ENCODE measurements around the gene GAL3ST1.
A peak's percentile ranks its signal among the peaks of the same experiment; 100 is the strongest.
"Not testable (repeated sequence)": the region's sequence is repeated elsewhere in the genome, so short reads cannot be mapped to it uniquely, and the experiment has no call there.

GAL3ST1 gene

GRCh38 chr22:30600921-30601320, 26.5 kb upstream of the GAL3ST1 start:
- Histone ChIP-seq H3K36me3 (ENCODE audit: control insufficient read depth in 4 of 4, insufficient read depth in 4 of 4, low read length in 3 of 4) (peaks cover 0 to 1% (median 0%) of the 10 kb centered on the region in 4 experiments), H3K9me3 (ENCODE audit: control extremely low read depth in 1 of 5, control insufficient read depth in 4 of 5, insufficient read depth in 2 of 5, low read depth in 1 of 5, low read length in 4 of 5) (no peaks in the 10 kb centered on the region), H3K27me3 (replicated peaks in 2 of 5; ENCODE audit: control insufficient read depth in 4 of 5, insufficient read depth in 5 of 5, low read length in 4 of 5) (no peaks in the 10 kb centered on the region), H3K4me1 (ENCODE audit: control extremely low read depth in 1 of 4, control insufficient read depth in 4 of 4, insufficient read depth in 4 of 4, low read length in 3 of 4) (peaks cover 3 to 8% (median 6%) of the 10 kb centered on the region in 4 experiments), H3K4me3 (ENCODE audit: control insufficient read depth in 1 of 7, extremely low read depth in 1 of 7, insufficient read depth in 4 of 7, low read depth in 2 of 7, low read length in 6 of 7) (no peak overlapping the region), H3K27ac (ENCODE audit: insufficient read depth in 1 of 2, low read depth in 1 of 2, low read length in 2 of 2, poor library complexity in 1 of 2, severe bottlenecking in 2 of 2) (no peak overlapping the region)
- 100% methylated on average over 1 of the region's 3 CpGs for WGBS (ENCODE audit: insufficient coverage)
- ChIA-PET POLR2A (interaction anchor here (0.6 kb wide), 1 partner anchor 149 kb away, joined by 3 read pairs; no protein-coding TSS in a partner anchor), CTCF (interaction anchor here (0.6 to 1.9 kb wide), 7 partner anchors 8 to 367 kb away, joined by 3 to 7 read pairs (median 3); no protein-coding TSS in a partner anchor)
- peak in 2 of 3 donors; percentile 28 to 43 for DNase-seq

DNA sequence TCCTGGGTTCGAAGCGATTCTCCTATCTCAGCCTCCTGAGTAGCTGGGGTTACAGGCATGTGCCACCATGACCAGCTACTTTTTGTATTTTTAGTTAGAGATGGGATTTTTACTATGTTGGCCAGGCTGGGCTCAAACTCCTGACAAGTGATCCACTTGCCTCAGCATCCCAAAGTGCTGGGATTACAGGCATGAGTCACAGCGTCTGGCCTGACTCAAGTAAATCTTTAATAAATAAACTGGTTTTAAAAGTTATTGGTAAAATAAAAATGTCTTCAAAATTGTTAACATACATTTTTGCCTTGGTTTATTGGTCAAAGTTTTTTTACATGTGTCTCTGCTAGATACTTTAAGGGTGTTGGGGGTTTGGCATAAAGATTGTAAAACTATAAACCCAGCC, 24.5 kb upstream of the GAL3ST1 start:
- DNase-seq = no peak
- H3K27me3 ChIP-seq (replicated peaks in 2 of 5; ENCODE audit: control insufficient read depth in 4 of 5, insufficient read depth in 5 of 5, low read length in 4 of 5) = peaks cover 0 to 2% (median 0%) of the 10 kb centered on the region in 5 experiments
- H3K9me3 ChIP-seq (ENCODE audit: control extremely low read depth in 1 of 5, control insufficient read depth in 4 of 5, insufficient read depth in 2 of 5, low read depth in 1 of 5, low read length in 4 of 5) = no peaks in the 10 kb centered on the region
- WGBS (ENCODE audit: insufficient coverage) = no CpG with 5 or more reads among the region's 3 CpGs
- ChIA-PET POLR2A (no interaction called here), CTCF (interaction anchor here (0.6 kb wide), 1 partner anchor 275 kb away, joined by 3 read pairs; no protein-coding TSS in a partner anchor)
- H3K36me3 ChIP-seq (ENCODE audit: control insufficient read depth in 4 of 4, insufficient read depth in 4 of 4, low read length in 3 of 4) = peaks cover 0 to 1% (median 0%) of the 10 kb centered on the region in 4 experiments
- H3K27ac ChIP-seq (ENCODE audit: insufficient read depth in 1 of 2, low read depth in 1 of 2, low read length in 2 of 2, poor library complexity in 1 of 2, severe bottlenecking in 2 of 2) = no peak overlapping the region
- no peak overlapping the region for H3K4me3 ChIP-seq (ENCODE audit: control insufficient read depth in 1 of 7, extremely low read depth in 1 of 7, insufficient read depth in 4 of 7, low read depth in 2 of 7, low read length in 6 of 7)
- no peaks in the 10 kb centered on the region for H3K4me1 ChIP-seq (ENCODE audit: control extremely low read depth in 1 of 4, control insufficient read depth in 4 of 4, insufficient read depth in 4 of 4, low read length in 3 of 4)

GRCh38 chr22:30596886-30597285, 22.4 kb upstream of the GAL3ST1 start:
- 95% methylated on average over 29 of the region's 29 CpGs for WGBS (ENCODE audit: insufficient coverage)
- H3K4me3 ChIP-seq (ENCODE audit: control insufficient read depth in 1 of 7, extremely low read depth in 1 of 7, insufficient read depth in 4 of 7, low read depth in 2 of 7, low read length in 6 of 7) = no peak overlapping the region
- ChIA-PET CTCF (interaction anchor here (1.5 kb wide), 1 partner anchor 12 kb away, joined by 4 read pairs; no protein-coding TSS in a partner anchor), POLR2A (no interaction called here)
- H3K27ac ChIP-seq (ENCODE audit: insufficient read depth in 1 of 2, low read depth in 1 of 2, low read length in 2 of 2, poor library complexity in 1 of 2, severe bottlenecking in 2 of 2) = no peak overlapping the region
- peaks cover 0 to 2% (median 0%) of the 10 kb centered on the region in 5 experiments for H3K27me3 ChIP-seq (replicated peaks in 2 of 5; ENCODE audit: control insufficient read depth in 4 of 5, insufficient read depth in 5 of 5, low read length in 4 of 5)
- peaks cover 0 to 4% (median 3%) of the 10 kb centered on the region in 4 experiments for H3K4me1 ChIP-seq (ENCODE audit: control extremely low read depth in 1 of 4, control insufficient read depth in 4 of 4, insufficient read depth in 4 of 4, low read length in 3 of 4)
- H3K36me3 ChIP-seq (ENCODE audit: control insufficient read depth in 4 of 4, insufficient read depth in 4 of 4, low read length in 3 of 4) = no peaks in the 10 kb centered on the region
- no peaks in the 10 kb centered on the region for H3K9me3 ChIP-seq (ENCODE audit: control extremely low read depth in 1 of 5, control insufficient read depth in 4 of 5, insufficient read depth in 2 of 5, low read depth in 1 of 5, low read length in 4 of 5)
- DNase-seq = no peak

DNA sequence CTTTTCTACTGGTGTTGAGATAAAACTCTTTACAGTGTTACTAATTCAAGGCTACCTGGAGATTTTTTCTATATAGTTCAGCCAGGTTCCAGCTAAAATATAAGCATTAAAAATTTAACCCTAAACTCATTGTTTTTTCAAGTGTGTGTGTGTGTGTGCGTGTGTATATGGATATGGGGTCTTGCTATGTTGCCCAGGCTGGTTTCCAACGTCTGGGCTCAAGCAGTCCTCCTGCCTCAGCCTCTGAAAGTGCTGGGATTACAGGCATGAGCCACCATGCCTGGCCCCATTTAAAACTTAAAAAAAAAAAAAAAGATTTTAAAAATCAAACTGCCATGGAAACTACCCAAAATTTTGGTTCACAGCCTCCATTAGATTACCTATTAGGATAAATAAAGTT, 21.7 kb upstream of the GAL3ST1 start:
- WGBS (ENCODE audit: insufficient coverage) = no CpG with 5 or more reads among the region's 2 CpGs
- peaks cover 3 to 5% (median 5%) of the 10 kb centered on the region in 4 experiments for H3K4me1 ChIP-seq (ENCODE audit: control extremely low read depth in 1 of 4, control insufficient read depth in 4 of 4, insufficient read depth in 4 of 4, low read length in 3 of 4)
- H3K9me3 ChIP-seq (ENCODE audit: control extremely low read depth in 1 of 5, control insufficient read depth in 4 of 5, insufficient read depth in 2 of 5, low read depth in 1 of 5, low read length in 4 of 5) = no peaks in the 10 kb centered on the region
- H3K36me3 ChIP-seq (ENCODE audit: control insufficient read depth in 4 of 4, insufficient read depth in 4 of 4, low read length in 3 of 4) = no peaks in the 10 kb centered on the region
- no peak overlapping the region for H3K4me3 ChIP-seq (ENCODE audit: control insufficient read depth in 1 of 7, extremely low read depth in 1 of 7, insufficient read depth in 4 of 7, low read depth in 2 of 7, low read length in 6 of 7)
- ChIA-PET POLR2A (no interaction called here), CTCF (interaction anchor here (0.8 to 2.6 kb wide), 3 partner anchors 8 to 37 kb away, joined by 3 to 8 read pairs (median 3); partner anchors contain the start of gene TCN2)
- no peak for DNase-seq
- no peak overlapping the region for H3K27ac ChIP-seq (ENCODE audit: insufficient read depth in 1 of 2, low read depth in 1 of 2, low read length in 2 of 2, poor library complexity in 1 of 2, severe bottlenecking in 2 of 2)
- H3K27me3 ChIP-seq (replicated peaks in 2 of 5; ENCODE audit: control insufficient read depth in 4 of 5, insufficient read depth in 5 of 5, low read length in 4 of 5) = peaks cover 0 to 2% (median 0%) of the 10 kb centered on the region in 5 experiments

DNA sequence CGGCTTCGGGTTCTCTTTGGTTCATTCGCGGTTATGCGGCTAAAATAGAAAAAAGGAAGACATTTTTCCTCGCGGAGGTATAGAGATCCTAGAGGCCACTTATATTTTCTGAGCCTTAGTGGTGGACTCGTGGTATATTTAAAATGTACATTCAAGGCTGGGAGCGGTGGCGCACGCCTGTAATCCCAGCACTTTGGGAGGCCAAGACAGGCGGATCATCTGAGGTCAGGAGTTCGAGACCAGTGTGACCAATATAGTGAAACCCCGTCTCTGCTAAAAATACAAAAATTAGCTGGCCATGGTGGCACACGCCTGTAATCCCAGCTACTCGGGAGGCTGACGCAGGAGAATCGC, 17.9 kb upstream of the GAL3ST1 start:
- Histone ChIP-seq H3K4me1 (ENCODE audit: control extremely low read depth in 1 of 4, control insufficient read depth in 4 of 4, insufficient read depth in 4 of 4, low read length in 3 of 4) (peaks cover 13 to 18% (median 15%) of the 10 kb centered on the region in 4 experiments), H3K36me3 (ENCODE audit: control insufficient read depth in 4 of 4, insufficient read depth in 4 of 4, low read length in 3 of 4) (peaks cover 4 to 22% (median 16%) of the 10 kb centered on the region in 4 experiments), H3K4me3 (ENCODE audit: control insufficient read depth in 1 of 7, extremely low read depth in 1 of 7, insufficient read depth in 4 of 7, low read depth in 2 of 7, low read length in 6 of 7) (peak overlapping the region in 3 of 7 experiments; percentile 21 to 95 (median 49)), H3K27ac (ENCODE audit: insufficient read depth in 1 of 2, low read depth in 1 of 2, low read length in 2 of 2, poor library complexity in 1 of 2, severe bottlenecking in 2 of 2) (peak overlapping the region in 1 of 2 experiments; percentile 97)
- 37% methylated on average over 15 of the region's 18 CpGs for WGBS (ENCODE audit: insufficient coverage)
- ChIA-PET POLR2A (interaction anchor here (1.0 kb wide), 1 partner anchor 16 kb away, joined by 5 read pairs; no protein-coding TSS in a partner anchor), CTCF (interaction anchor here (1.0 to 1.7 kb wide), 3 partner anchors 8 to 17 kb away, joined by 3 to 4 read pairs (median 3); no protein-coding TSS in a partner anchor)
- not testable (repeated sequence) for H3K27me3 ChIP-seq (replicated peaks in 2 of 5; ENCODE audit: control insufficient read depth in 4 of 5, insufficient read depth in 5 of 5, low read length in 4 of 5); DNase-seq; H3K9me3 ChIP-seq (ENCODE audit: control extremely low read depth in 1 of 5, control insufficient read depth in 4 of 5, insufficient read depth in 2 of 5, low read depth in 1 of 5, low read length in 4 of 5)

DNA sequence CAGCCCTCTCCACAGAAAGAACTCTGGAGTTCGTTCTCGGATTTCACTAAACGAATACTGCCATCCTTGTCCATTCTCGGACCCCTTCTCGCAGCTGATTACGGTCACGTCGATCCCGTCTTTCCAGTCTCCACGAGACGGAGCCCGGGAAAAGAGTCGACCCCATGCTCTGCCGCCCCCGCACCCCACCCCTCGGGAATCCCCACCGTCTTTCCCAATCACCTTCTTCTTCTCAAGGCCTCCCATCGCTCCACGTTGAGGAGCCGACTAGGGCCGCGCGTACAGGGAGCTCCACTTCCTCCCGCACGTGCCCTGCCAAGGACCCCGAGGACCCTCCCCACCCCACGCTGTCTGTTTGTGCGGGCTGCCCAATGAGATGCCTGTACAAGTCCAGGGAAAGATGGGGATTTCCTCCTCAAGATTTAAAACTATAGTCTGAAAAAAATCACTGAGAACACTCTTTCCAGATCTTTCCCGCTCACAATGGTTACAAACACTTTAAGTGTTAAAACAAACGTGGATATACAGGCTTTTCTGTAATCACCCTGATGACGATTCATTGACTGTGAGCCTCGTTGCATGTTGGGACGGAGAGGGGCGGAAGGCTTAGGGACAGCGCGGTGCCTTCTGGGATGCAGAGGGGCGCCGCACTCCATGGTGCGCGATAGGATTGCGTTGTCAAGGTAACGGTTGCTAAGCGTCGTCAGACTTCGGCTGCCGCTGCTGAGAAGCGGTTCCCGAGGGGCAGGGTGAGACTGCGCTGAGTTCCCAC, 17.3 kb upstream of the GAL3ST1 start, which contains the start of gene PES1:
TSS of gene PES1 (minus strand) at position 323 of the 772 bp plus-strand sequence. CDS start at position 246, 77 bp downstream.
- H3K27ac ChIP-seq (ENCODE audit: insufficient read depth in 1 of 2, low read depth in 1 of 2, low read length in 2 of 2, poor library complexity in 1 of 2, severe bottlenecking in 2 of 2) = peak within 1 kb of the TSS; percentile 93 to 97
- H3K36me3 ChIP-seq (ENCODE audit: control insufficient read depth in 4 of 4, insufficient read depth in 4 of 4, low read length in 3 of 4) = peaks cover 9 to 28% (median 20%) of the 10 kb centered on the region in 4 experiments
- H3K4me3 ChIP-seq (ENCODE audit: control insufficient read depth in 1 of 7, extremely low read depth in 1 of 7, insufficient read depth in 4 of 7, low read depth in 2 of 7, low read length in 6 of 7) = peak within 1 kb of the TSS; percentile 64 to 99 (median 84)
- DNase-seq = peak; percentile 99 to 100 (median 99)
- H3K4me1 ChIP-seq (ENCODE audit: control extremely low read depth in 1 of 4, control insufficient read depth in 4 of 4, insufficient read depth in 4 of 4, low read length in 3 of 4) = peaks cover 13 to 18% (median 15%) of the 10 kb centered on the region in 4 experiments
- under 1% methylated on average over 38 of the region's 49 CpGs for WGBS (ENCODE audit: insufficient coverage)
- ChIA-PET POLR2A (interaction anchor here (0.6 to 1.0 kb wide), 3 partner anchors 16 to 215 kb away, joined by 4 to 5 read pairs (median 5); no protein-coding TSS in a partner anchor), CTCF (interaction anchor here (1.0 to 2.0 kb wide), 3 partner anchors 9 to 13 kb away, joined by 3 to 7 read pairs (median 4); no protein-coding TSS in a partner anchor)
- H3K9me3 ChIP-seq (ENCODE audit: control extremely low read depth in 1 of 5, control insufficient read depth in 4 of 5, insufficient read depth in 2 of 5, low read depth in 1 of 5, low read length in 4 of 5) = no peaks in the 10 kb centered on the region
- H3K27me3 ChIP-seq (replicated peaks in 2 of 5; ENCODE audit: control insufficient read depth in 4 of 5, insufficient read depth in 5 of 5, low read length in 4 of 5) = peaks cover 0 to 2% (median 0%) of the 10 kb centered on the region in 5 experiments
